ENCODE results near the gene ANKRD11.

The ANKRD11 gene

GRCh38 chr16:89278441-89279240 lies 211.7 kb downstream of the ANKRD11 start:
- no peak overlapping the region for H3K4me3 ChIP-seq (ENCODE audit: low read length)
- DNase-seq (ENCODE audit: low read depth): no peak
- no peak for TF ChIP-seq CTCF (IDR thresholded peaks at IDR 0.05; ENCODE audit: insufficient read depth, low read depth, low read length, missing control alignments)

GRCh38 chr16:89277641-89278341 lies 212.6 kb downstream of the ANKRD11 start:
- no peak overlapping the region for H3K4me3 ChIP-seq (ENCODE audit: low read length)
- DNase-seq (ENCODE audit: low read depth): no peak
- TF ChIP-seq CTCF (IDR thresholded peaks at IDR 0.05; ENCODE audit: insufficient read depth, low read depth, low read length, missing control alignments): no peak

GRCh38 chr16:89277049-89277448 lies 213.3 kb downstream of the ANKRD11 start:
- no peak for TF ChIP-seq CTCF (IDR thresholded peaks at IDR 0.05; ENCODE audit: insufficient read depth, low read depth, low read length, missing control alignments)

GRCh38 chr16:89275837-89276720 lies 214.3 kb downstream of the ANKRD11 start:
- H3K4me3 ChIP-seq (ENCODE audit: low read length): no peak overlapping the region
- DNase-seq (ENCODE audit: low read depth): no peak
- TF ChIP-seq CTCF (IDR thresholded peaks at IDR 0.05; ENCODE audit: insufficient read depth, low read depth, low read length, missing control alignments): no peak

More at GRCh38 chr16:89277049-89277448, 213.3 kb downstream of the ANKRD11 start:
- no peak for DNase-seq (ENCODE audit: low read depth)
- H3K4me3 ChIP-seq (ENCODE audit: low read length): no peak overlapping the region

GRCh38 chr16:89275284-89275584 lies 215.1 kb downstream of the ANKRD11 start:
- no peak for TF ChIP-seq CTCF (IDR thresholded peaks at IDR 0.05; ENCODE audit: insufficient read depth, low read depth, low read length, missing control alignments)
- no peak overlapping the region for H3K4me3 ChIP-seq (ENCODE audit: low read length)
- no peak for DNase-seq (ENCODE audit: low read depth)

GRCh38 chr16:89274561-89275283 lies 215.6 kb downstream of the ANKRD11 start:
- no peak overlapping the region for H3K4me3 ChIP-seq (ENCODE audit: low read length)
- no peak for TF ChIP-seq CTCF (IDR thresholded peaks at IDR 0.05; ENCODE audit: insufficient read depth, low read depth, low read length, missing control alignments)

More at GRCh38 chr16:89274561-89275283, 215.6 kb downstream of the ANKRD11 start:
- no peak for DNase-seq (ENCODE audit: low read depth)
